D341Med (cell line): ENCODE results near the gene MAP4.
"Not testable (repeated sequence)": the region's sequence is repeated elsewhere in the genome, so short reads cannot be mapped to it uniquely, and the experiment has no call there.

Source experiments
- DNase-seq: peaks from one replicate; pipeline ENCODE4 v3.0.0; 2012; ENCODE audit warnings: low spot score

MAP4 gene, protein sequence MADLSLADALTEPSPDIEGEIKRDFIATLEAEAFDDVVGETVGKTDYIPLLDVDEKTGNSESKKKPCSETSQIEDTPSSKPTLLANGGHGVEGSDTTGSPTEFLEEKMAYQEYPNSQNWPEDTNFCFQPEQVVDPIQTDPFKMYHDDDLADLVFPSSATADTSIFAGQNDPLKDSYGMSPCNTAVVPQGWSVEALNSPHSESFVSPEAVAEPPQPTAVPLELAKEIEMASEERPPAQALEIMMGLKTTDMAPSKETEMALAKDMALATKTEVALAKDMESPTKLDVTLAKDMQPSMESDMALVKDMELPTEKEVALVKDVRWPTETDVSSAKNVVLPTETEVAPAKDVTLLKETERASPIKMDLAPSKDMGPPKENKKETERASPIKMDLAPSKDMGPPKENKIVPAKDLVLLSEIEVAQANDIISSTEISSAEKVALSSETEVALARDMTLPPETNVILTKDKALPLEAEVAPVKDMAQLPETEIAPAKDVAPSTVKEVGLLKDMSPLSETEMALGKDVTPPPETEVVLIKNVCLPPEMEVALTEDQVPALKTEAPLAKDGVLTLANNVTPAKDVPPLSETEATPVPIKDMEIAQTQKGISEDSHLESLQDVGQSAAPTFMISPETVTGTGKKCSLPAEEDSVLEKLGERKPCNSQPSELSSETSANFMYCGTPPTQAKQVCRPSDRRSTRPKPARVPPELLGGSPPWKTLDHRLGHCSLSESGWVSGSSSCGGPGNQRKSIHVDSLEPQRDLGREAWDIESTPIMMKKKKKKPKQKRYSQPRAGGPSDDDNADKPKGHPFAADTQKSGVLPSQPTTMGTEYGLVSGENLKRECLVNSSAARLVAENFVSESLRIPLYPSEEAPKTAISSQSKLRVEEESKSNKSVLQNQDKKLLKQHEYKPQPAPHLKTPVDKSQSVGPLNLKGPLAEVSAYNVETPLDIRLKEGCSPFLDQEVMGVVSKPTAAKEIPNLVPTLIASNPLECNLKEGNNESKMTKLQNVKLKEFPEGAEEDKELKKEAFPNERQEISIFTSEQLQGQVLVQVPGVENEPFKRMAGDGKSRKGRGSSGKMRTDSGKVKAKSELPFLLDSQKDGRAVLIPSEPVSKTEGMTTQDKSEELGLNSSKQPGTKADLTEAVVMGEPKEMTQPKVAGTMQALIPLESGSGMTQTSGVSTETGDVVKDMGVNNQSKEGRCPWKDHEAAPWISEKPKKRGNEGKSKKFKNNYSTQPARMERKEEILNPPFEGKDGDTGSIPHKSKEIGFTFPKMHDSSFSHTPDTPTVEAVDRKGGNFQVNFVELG (N-terminal part only)

DNA sequence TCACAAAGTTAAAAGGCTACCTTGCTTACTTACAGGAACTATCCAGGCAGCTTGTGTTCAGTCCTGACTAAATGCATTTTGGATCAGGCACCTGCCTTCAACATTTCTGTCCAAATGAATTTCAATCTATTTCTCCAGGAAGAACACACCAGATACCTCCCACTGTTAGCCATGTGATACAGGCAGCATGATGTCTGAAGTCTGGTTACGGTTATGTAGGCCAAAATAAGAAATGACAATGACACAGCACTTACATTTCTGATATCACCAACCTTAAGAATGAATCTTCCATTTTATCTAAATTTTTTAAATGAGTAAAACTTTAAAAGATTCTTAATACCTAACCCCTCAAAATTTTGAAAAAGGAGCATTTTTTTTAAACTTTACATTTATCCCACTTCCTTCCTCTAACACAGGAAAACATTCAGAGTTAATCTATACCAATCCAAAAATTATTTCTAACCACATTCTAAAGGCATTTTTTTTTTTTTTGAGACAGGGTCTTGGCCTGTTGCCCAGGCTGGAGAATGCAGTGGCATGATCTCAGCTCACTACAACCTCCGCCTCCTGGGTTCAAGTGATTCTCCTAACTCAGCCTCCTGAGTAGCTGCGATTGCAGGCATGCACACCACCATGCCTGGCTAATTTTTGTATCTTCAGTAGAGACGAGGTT is at the start of gene MAP4:
TSS of gene MAP4 (minus strand) at position 116 of the 673 bp plus-strand sequence. CDS start 17,556 bp downstream, outside the sequence.
- DNase-seq: no peak

DNA sequence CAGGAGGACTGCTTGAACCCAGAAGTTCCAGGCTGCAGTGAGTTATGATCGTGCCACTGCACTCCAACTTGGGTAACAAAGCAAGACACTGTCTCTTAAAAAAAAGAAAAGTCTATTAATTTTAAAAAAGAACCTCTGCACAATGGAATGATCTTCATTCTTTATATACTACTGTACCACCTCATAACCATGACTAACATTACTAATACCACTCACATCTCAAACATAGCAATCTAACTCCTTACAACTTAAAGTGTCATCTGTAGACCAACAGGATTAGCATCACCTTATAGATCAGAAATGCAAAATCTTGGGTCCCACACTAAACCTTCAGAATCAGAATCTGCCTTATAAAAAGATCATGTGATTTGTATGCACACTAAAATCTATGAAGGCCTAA is 48.8 kb upstream of the MAP4 start:
- DNase-seq: no peak

DNA sequence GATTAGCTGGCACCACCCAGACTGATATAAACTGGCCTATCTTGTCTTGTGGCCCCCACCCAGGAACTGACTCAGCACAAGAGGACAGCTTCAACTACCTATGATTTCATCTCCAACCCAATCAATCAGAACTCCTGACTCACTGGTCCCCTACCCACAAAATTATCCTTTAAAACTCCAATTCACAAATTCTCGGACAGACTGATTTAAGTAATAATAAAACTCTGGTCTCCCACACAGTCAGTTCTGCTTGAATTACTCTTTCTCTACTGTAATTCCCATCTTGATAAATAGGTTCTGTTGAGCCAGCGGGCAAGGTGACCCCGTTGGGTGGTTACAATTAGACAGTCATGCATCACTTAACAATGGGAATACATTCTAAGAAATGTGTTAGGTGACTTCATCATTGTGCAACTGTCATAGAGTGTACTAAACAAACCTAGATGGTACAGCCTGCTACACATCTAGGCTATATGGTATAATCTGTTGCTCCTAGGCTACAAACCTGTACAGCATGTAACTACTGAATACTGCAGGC is 48.1 kb upstream of the MAP4 start:
- DNase-seq: no peak

DNA sequence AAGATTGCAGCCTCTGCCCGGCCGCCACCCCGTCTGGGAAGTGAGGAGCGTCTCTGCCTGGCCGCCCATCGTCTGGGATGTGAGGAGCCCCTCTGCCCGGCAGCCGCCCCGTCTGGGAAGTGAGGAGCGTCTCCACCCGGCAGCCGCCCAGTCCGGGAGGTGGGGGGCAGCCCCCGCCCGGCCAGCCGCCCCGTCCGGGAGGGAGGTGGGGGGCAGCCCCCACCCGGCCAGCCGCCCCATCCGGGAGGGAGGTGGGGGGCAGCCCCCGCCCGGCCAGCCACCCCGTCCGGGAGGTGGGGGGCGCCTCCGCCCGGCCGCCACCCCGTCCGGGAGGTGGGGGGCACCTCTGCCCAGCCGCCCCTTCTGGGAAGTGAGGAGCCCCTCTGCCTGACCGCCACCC is 45.4 kb upstream of the MAP4 start:
- not testable (repeated sequence) for DNase-seq

DNA sequence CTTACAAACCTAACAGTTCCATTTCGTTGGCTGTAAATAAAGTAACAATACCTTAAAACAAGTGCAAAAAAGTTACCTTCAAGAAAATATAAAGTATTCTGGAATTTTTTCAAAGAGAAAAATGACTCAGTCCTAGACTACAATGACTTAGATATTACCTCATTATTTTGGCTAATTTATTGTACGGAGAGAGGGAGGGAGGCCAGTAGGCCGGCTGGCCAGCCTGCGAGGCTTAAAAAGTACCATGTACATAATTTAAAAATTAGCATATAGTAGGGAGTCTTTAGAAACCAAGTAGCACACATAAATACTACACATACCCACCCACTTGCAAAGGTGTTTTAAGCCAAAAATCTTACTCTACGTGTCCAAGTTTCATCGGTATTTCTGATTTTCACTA is 41.9 kb upstream of the MAP4 start:
- no peak for DNase-seq

DNA sequence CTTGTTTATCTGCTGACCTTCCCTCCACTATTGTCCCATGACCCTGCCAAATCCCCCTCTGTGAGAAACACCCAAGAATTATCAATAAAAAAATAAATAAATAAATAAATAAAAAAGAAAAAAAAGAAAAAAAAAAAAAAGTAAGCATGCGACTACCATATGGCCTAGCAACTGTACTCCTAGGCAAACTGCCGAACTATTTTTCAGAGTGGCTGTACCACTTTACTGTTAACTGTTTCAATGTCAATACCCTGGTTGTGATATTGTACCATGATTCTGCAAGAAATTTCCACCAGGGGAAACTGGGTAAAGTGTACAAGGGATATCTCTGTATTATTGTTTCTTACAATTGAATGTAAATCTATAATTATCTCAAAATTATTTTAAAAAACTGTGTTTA is 41.3 kb upstream of the MAP4 start:
- no peak for DNase-seq

DNA sequence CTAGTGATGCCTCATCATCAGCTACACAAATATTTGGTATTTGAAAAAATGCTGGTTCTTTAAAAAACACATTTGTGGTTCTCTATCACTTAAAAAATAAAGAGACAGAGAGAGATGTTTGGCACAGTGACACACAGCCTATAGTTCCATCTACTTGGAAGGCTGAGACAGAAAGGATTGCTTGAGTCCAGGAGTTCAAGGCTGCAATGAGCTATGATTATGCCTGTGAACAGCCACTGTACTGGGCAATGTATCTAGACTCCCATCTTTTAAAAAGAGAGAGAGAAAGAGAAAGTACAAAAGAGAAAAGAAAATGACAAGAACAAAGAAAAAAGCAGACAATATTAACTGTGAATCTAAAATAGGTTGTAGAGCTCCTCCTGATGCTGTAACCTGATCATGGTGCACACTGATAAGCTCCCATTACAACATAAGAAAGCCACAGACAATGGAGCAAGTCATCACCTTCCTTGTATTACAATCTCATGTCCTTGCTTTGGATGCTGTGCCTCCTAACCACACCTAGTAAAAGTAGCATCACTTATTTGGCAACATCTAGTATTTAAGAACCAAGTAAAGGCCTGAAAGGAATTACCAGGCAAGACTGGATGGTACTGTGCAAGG is 31.7 kb upstream of the MAP4 start:
- no peak for DNase-seq

DNA sequence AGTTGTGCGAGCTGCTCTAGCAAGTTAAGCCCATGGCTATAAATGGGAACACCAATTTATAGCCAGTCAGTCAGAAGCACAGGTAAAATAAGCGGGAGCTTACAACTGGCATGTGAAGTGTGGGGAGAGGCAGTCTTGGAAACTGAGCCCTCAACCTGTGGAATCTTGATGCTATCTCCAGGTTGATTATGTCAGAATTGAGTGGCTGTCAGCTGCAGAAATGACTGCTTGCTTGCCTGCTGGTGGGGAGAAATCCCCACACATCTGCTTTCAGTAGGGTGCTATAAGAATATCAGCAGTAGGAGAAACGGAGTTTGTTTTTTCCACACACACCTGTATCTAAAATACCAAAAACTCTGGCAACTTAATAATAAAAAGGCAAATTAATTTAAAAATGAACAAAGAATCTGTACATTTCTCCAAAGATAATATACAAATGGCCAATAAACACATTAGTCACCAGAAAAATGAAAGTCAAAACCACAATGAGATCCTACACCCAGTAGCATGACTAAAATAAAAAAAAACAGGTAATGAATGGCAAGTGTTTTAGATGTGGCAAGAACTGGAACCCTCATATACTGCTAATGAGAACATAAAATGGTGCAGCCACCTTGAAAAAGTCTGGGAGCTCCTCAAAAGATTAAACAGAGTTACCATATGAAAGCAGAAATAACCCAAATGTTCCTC is 26.0 kb upstream of the MAP4 start:
- DNase-seq: no peak

DNA sequence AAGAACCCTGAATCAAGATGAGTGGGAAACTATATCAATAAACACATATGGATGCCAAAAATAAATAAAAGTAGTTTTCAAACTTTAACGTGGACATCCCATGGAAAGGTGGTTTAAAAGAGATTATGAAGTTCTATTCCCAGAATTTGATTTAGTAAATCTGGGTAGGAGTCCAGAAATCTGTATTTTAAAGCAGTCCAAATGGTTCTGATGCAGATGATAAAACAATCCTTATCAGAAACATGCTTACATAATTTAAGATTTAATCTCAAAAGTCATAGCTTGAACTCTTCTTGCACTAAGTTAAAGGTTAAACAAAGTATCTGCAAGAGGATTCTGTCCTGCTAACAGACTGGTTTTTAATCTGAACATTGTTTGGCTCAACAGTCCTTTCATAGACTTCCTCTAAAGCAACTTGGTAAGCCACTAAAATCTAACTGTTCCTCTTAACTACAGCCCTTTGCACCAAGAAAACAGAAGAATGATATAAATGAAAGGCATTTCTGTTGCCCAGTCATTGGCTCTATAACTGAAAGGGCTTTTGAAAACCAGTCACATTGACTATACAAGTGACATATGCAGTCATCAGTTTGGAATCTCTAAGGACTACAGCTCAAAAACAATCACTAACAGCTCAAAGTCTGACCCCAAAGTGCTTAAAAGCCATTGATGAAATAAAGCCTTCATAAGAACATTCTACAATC is 23.4 kb upstream of the MAP4 start:
- DNase-seq: no peak

DNA sequence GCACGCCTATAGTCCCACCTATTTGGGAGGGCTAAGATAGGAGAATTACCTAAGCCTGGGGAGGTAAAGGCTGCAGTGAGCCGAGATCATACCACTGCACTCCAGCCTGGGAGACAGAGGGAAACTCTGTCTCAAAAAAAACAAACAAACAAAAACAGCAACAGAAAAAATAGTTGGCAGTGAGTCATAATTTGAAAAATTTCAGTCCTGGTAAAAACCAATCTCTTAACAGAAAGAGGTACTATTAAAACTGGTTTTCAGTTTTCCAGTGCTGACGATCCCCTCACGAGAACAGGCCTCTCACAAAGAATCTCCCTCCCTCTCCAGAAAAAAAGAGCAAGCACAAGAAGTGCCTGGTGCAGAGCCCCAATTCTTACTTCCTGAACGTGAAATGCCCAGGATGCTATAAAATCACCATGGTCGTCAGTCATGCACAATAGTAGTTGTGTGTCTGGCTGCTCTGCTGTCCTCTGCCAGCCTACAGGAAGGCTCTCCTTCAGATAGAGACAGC is 22.8 kb upstream of the MAP4 start:
- no peak for DNase-seq

DNA sequence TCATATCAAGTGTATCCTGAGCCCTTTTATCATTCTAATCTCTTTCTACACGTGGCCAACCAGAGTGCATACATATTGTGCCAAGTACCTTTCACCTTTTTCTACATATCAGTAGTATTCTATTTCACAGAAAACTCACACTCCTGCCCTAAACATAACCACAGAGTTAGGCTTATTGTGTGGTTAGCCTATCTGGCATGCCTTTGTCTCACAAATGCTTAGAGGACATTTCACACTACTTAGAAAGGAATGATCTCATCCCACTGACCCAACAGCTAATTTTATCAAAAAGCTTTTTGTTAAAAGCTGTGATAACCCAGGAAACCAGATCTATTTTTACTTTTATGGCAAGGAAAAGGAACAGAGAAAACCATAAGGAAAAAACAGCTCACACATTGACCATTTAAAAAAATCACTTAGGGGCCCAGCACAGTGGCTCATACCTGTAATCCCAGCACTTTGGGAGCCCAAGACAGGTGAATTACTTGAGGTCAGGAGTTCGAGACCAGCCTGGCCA is 17.8 kb upstream of the MAP4 start:
- DNase-seq: no peak

DNA sequence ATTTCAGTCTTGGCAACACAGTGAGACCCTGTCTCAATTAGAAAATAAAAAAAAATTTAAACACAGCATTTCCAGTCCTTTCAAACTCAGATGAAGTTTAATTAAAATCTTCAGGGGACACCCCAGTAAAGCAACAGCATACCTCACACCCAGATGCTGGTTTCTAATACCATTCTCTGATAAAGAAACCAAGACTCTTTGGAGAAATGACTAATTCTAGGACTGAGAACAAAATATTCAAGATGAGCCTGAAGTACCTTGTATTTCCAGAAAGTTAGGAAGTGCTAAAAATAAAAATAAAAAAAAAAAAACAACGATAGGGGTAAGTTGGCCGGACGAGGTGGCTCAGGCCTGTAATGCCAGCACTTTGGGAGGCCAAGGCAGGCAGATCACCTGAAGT is 14.0 kb upstream of the MAP4 start:
- DNase-seq: no peak

DNA sequence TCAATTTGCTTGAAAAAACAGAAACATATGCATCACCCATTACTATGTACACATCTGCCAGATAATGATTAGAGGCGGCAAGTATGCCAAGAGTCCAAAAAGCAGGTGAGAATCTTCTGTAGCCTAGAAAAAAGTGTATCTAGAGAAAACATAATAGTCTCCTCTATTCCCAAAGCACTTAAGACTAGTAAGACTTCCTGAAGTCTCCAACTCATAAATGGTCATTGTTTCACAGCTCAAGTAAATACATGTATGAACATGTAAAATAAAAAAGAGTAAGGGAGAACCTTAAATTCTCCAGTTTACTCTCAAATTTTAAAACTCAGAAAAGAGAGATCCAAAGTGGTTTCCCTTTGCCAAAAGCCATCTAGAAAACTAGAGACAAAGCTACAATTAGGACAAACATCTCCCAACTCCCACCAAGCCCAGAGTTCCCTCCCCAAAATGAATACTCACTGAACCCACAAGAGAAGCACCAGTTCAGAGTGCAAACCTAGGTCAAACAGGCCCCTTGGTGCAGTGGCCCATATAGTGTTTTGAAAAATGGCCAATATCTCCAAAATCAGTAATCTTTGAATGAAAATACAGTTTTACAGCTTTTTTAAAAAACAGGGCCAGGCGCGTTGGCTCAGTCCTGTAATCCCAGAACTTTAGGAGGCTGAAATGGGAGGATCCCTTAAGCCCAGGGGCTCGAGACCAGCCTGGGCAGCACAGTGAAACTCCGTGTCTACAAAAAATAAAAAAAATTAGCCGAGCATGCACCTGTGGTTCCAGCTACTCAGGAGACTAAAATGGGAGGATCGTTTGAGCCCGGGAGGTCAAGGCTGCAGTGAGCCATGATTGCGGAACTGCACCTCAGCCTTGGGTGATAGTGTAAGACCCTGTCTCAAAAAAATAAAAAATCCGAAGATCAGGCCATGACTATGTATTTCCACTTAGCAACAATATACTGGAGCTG is 11.0 kb upstream of the MAP4 start:
- DNase-seq: no peak

DNA sequence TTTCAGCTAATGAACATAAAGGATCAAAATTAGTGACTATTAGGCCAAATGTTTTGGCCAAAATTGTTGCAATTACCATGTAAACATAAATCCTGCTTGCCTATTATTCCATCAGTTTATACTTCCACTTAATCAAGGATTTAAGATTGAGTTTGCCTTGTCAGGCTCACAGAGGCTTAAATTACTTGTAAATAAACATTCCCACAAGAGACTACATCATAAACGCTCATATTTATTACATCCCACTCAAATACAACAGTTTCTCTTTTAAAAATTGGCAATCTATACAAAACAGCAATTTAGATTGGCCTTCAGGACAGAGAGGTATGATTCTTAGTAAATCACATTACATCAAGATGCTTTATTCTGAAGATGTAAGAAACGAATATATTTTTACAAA is 9.9 kb upstream of the MAP4 start:
- no peak for DNase-seq

DNA sequence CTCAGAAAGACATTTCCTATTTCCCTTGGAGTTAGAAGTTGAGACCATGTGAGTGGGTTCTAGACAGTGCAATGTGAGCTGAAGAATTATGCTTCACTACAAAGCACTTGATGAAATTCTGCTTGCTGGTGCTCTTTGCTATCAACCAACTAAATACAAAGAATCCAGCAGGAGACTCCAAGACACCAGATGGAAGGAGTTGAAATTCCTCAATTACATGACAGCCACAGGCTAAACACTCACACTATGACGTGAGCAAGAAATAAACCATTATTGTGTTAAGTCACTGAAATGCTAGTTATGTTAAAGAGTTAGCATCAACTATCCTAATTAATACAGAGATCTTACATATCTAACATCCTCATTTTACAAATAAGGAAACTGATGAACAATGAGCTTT is 8.2 kb upstream of the MAP4 start:
- DNase-seq: no peak

DNA sequence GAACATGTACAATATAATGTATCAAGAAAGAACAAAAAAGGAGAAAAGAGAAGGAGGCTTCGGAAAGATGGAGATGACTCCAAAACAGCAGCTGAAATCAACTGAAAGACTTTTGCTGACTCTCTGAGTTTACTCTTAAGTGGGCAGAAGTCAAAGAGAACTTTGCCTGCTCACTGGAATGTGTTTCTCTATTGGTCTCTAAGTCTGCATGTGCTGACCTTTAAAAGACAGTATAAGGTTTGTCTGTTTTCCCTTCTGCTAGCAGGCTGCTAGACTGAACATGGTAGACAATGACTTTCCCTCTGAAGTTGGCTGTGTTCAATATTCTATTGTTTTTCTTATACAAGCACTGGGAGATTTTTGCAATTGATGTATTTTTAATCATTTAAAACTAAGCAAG is 7.2 kb upstream of the MAP4 start:
- no peak for DNase-seq

DNA sequence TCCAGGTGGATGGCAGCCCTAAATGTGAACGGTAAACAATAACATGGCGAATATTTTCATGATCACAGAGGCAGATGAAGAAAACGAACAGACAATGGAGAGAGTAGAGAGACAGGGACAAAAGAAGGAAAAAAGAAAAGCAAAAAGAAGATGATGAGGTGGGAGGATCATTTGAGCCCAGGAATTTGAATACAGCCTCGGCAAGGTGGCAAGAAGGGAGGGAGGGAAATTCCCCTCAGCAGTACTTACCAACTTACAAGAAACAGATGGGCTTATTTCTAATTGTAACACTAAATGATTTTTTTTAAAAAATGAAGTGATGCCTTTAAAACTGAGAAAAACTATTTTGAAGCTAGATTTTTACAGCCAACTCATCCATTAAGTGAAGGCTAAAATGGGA is 6.0 kb upstream of the MAP4 start:
- DNase-seq: no peak

DNA sequence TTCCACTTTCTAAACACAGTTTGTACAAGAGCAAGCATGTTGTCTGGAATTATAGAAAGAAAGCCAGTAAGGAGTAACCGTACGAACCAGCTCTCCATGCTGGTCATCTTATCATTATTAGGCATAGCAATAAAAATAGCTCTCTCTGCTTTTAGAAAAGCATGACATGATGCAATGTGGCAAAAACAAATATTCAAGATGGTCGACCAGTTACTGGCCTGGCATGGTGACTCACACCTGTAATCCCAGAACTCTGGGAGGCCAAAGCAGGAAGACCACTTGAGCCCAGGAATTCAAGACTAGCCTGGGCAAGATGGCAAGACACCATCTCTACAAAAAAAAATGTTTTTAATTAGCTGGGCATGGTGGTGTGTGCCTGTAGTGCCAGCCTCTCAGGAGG is 2.6 kb upstream of the MAP4 start:
- DNase-seq: no peak
